Astrocyte (in vitro differentiated cells and primary cell): ENCODE data around the gene STRAP. TPM values are rescaled to one million over a fixed set of nuclear protein-coding genes. Genes with fewer than 3 reads are reported as not detected.

Experiments
- DNase-seq: peaks from one replicate; pipeline ENCODE4 v3.0.0-alpha.2; 2010; ENCODE audit warnings: low read depth
- FAIRE-seq: peaks from 2 replicates; lab custom pipeline; 2011; peaks lifted over from hg19 to GRCh38; lab: Jason Lieb, UNC
- H2AFZ ChIP-seq: 2 replicates; pipeline ENCODE4 v1.6.0; 2012; ENCODE audit warnings: low read depth, low read length, inconsistent platforms
- H3K27ac ChIP-seq: 2 replicates; pipeline ENCODE4 v1.5.1; 2011; ENCODE audit warnings: low read depth, low read length, inconsistent platforms
- H3K27me3 ChIP-seq: 2 replicates; pipeline ENCODE4 v1.6.0; 2011; ENCODE audit warnings: low read length, inconsistent platforms; ENCODE audit not compliant: insufficient read depth
- H3K36me3 ChIP-seq: 2 replicates; pipeline ENCODE4 v1.5.1; 2011; ENCODE audit warnings: low read length, inconsistent platforms; ENCODE audit not compliant: insufficient read depth
- H3K4me1 ChIP-seq: 2 replicates; pipeline ENCODE4 v1.5.1; 2011; ENCODE audit warnings: low read length, inconsistent platforms; ENCODE audit not compliant: insufficient read depth
- H3K4me2 ChIP-seq: 2 replicates; pipeline ENCODE4 v1.6.0; 2012; ENCODE audit warnings: low read length, inconsistent platforms
- H3K4me3 ChIP-seq: 2 replicates; pipeline ENCODE4 v1.5.1; 2011; ENCODE audit warnings: low read depth, mild to moderate bottlenecking, low read length, inconsistent platforms; ENCODE audit not compliant: insufficient read depth
- H3K79me2 ChIP-seq: 2 replicates; pipeline ENCODE4 v1.6.0; 2012; ENCODE audit warnings: mild to moderate bottlenecking, low read length, inconsistent platforms; ENCODE audit not compliant: insufficient read depth
- H3K9ac ChIP-seq: 2 replicates; pipeline ENCODE4 v1.6.0; 2012; ENCODE audit warnings: mild to moderate bottlenecking, low read length, inconsistent platforms
- H3K9me3 ChIP-seq: 2 replicates; pipeline ENCODE4 v1.5.1; 2012; ENCODE audit warnings: low read depth, mild to moderate bottlenecking, low read length, inconsistent platforms; ENCODE audit not compliant: insufficient read depth
- H4K20me1 ChIP-seq: 2 replicates; pipeline ENCODE4 v1.6.0; 2012; ENCODE audit warnings: low read length, inconsistent platforms; ENCODE audit not compliant: insufficient read depth
- H3K27ac Mint-ChIP-seq: one replicate; pipeline ENCODE4 v1.8.0; 2021; ENCODE audit warnings: mild to moderate bottlenecking, mixed read lengths; ENCODE audit not compliant: unreplicated experiment
- H3K27me3 Mint-ChIP-seq: one replicate; pipeline ENCODE4 v1.8.0; 2021; ENCODE audit warnings: low read depth, mixed read lengths; ENCODE audit not compliant: unreplicated experiment
- H3K36me3 Mint-ChIP-seq: one replicate; pipeline ENCODE4 v1.8.0; 2021; ENCODE audit warnings: low read depth, mixed read lengths; ENCODE audit not compliant: unreplicated experiment
- H3K4me1 Mint-ChIP-seq: one replicate; pipeline ENCODE4 v1.8.0; 2021; ENCODE audit warnings: low read depth, mixed read lengths; ENCODE audit not compliant: unreplicated experiment
- H3K4me3 Mint-ChIP-seq: one replicate; pipeline ENCODE4 v1.8.0; 2021; ENCODE audit warnings: mild to moderate bottlenecking, moderate library complexity, mixed read lengths; ENCODE audit not compliant: unreplicated experiment
- H3K9me3 Mint-ChIP-seq: one replicate; pipeline ENCODE4 v1.8.0; 2021; ENCODE audit warnings: mild to moderate bottlenecking, mixed read lengths; ENCODE audit not compliant: unreplicated experiment
- EZH2 ChIP-seq: IDR thresholded peaks from 2 replicates; pipeline ENCODE4 v1.6.1; 2012; ENCODE audit warnings: mild to moderate bottlenecking, low read length, inconsistent platforms; ENCODE audit not compliant: insufficient read depth
- total RNA-seq: library from RNA; stranded (reverse); gene quantifications from 2 replicates; pipeline ENCODE4 v1.2.1, GENCODE V29; 2021
- TF ChIP-seq, protein P1 (sequence below): IDR thresholded peaks from 2 replicates; pipeline ENCODE4 v1.5.1; 2011; ENCODE audit warnings: low read depth, mild to moderate bottlenecking, inconsistent platforms, low read length, moderate library complexity; ENCODE audit not compliant: insufficient read depth

STRAP gene
- total RNA-seq, 1 donor from 2014 or later, result 241 TPM

- Histone ChIP-seq H3K4me2 (no peak overlapping the region), H4K20me1 (no peaks in the 10 kb centered on the region), H3K79me2 (peaks cover 35% of the 10 kb centered on the region), H3K36me3 (no peaks in the 10 kb centered on the region), H2AFZ (no peak overlapping the region), H3K4me1 (peaks cover 21% of the 10 kb centered on the region), H3K9ac (no peak overlapping the region), H3K9me3 (no peaks in the 10 kb centered on the region), H3K4me3 (no peak overlapping the region), H3K27me3 (no peaks in the 10 kb centered on the region), H3K27ac (no peak overlapping the region)
- Mint-ChIP-seq H3K9me3 (no peaks in the 10 kb centered on the region), H3K4me3 (no peak overlapping the region), H3K27ac (no peak overlapping the region), H3K27me3 (no peaks in the 10 kb centered on the region), H3K36me3 (peaks cover 2% of the 10 kb centered on the region), H3K4me1 (peaks cover 49% of the 10 kb centered on the region)
- DNase-seq (no peak), FAIRE-seq (no peak)
- TF ChIP-seq EZH2, result no peak
- TF ChIP-seq, protein P1, sequence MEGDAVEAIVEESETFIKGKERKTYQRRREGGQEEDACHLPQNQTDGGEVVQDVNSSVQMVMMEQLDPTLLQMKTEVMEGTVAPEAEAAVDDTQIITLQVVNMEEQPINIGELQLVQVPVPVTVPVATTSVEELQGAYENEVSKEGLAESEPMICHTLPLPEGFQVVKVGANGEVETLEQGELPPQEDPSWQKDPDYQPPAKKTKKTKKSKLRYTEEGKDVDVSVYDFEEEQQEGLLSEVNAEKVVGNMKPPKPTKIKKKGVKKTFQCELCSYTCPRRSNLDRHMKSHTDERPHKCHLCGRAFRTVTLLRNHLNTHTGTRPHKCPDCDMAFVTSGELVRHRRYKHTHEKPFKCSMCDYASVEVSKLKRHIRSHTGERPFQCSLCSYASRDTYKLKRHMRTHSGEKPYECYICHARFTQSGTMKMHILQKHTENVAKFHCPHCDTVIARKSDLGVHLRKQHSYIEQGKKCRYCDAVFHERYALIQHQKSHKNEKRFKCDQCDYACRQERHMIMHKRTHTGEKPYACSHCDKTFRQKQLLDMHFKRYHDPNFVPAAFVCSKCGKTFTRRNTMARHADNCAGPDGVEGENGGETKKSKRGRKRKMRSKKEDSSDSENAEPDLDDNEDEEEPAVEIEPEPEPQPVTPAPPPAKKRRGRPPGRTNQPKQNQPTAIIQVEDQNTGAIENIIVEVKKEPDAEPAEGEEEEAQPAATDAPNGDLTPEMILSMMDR, result no peak
These were observed 50.1 kb downstream of the STRAP start for GRCh38 chr12:15932327-15932726.

DNA sequence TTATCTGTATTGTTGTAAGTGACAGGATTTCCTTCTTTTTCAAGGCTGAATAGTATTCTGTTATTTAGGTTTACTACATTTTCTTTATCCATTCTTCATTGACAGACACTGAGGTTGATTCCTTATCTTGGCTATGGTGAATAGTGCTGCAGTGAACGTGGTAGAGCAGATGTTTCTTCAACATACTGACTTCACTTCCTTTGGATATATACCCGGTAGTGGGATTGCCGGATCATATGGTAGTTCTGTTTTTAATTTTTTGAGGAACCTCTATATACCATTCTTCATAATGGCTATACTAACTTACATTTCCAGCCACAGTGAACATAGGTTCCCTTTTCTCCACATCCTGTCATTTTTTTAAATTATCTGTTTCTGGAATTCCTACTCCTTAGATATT lies 50.8 kb downstream of the STRAP start:
- FAIRE-seq, result no peak
- peaks cover 14% of the 10 kb centered on the region for H3K4me1 ChIP-seq
- H3K36me3 Mint-ChIP-seq, result peaks cover 2% of the 10 kb centered on the region
- H3K36me3 ChIP-seq, result no peaks in the 10 kb centered on the region
- H3K27me3 ChIP-seq, result no peaks in the 10 kb centered on the region
- H3K27ac ChIP-seq, result no peak overlapping the region
- no peak for DNase-seq
- no peaks in the 10 kb centered on the region for H3K9me3 Mint-ChIP-seq
- TF ChIP-seq EZH2, result no peak
- TF ChIP-seq, protein P1, result no peak
- peaks cover 37% of the 10 kb centered on the region for H3K79me2 ChIP-seq
- H2AFZ ChIP-seq, result no peak overlapping the region
- H3K9ac ChIP-seq, result no peak overlapping the region
- H3K4me3 Mint-ChIP-seq, result no peak overlapping the region
- H3K4me3 ChIP-seq, result no peak overlapping the region
- H3K4me1 Mint-ChIP-seq, result peaks cover 44% of the 10 kb centered on the region
- no peaks in the 10 kb centered on the region for H3K27me3 Mint-ChIP-seq
- no peak overlapping the region for H3K27ac Mint-ChIP-seq
- no peaks in the 10 kb centered on the region for H3K9me3 ChIP-seq
- H3K4me2 ChIP-seq, result no peak overlapping the region
- no peaks in the 10 kb centered on the region for H4K20me1 ChIP-seq

DNA sequence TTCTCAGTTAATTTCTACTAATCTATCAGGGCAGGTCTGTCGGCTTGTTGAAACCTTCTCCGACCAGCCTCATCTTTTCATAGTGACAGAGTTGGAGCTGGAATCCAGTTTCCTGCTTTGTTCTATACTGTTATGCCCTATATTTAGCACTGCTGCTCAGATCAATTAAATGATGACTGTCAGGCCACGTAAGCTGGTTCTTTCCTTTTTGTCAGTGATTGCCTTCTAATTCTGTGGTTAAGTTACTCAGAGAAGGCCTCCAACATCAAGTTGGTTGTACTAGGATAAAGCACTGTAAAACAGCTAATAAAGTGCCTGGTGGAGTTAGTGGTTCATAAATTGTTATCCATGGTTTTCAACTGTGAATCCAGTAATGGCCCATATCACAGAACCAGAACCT lies 51.6 kb downstream of the STRAP start:
- Mint-ChIP-seq H3K9me3 (no peaks in the 10 kb centered on the region), H3K4me3 (no peak overlapping the region), H3K27ac (peak overlapping the region; percentile 29), H3K4me1 (peaks cover 36% of the 10 kb centered on the region), H3K27me3 (no peaks in the 10 kb centered on the region), H3K36me3 (peaks cover 2% of the 10 kb centered on the region)
- no peaks in the 10 kb centered on the region for H3K36me3 ChIP-seq
- no peak overlapping the region for H3K9ac ChIP-seq
- H4K20me1 ChIP-seq, result no peaks in the 10 kb centered on the region
- no peak overlapping the region for H2AFZ ChIP-seq
- peaks cover 37% of the 10 kb centered on the region for H3K79me2 ChIP-seq
- no peaks in the 10 kb centered on the region for H3K9me3 ChIP-seq
- DNase-seq (peak; percentile 76), FAIRE-seq (no peak)
- TF ChIP-seq, protein P1, result no peak
- no peak for TF ChIP-seq EZH2
- H3K27ac ChIP-seq, result peak overlapping the region; percentile 23
- peaks cover 6% of the 10 kb centered on the region for H3K4me1 ChIP-seq
- peak overlapping the region; percentile 24 for H3K4me2 ChIP-seq
- H3K27me3 ChIP-seq, result no peaks in the 10 kb centered on the region
- no peak overlapping the region for H3K4me3 ChIP-seq
